OCI-LY1 (cell line): Measurements from ENCODE around the gene SFXN4.
"Not testable (repeated sequence)": the region's sequence is repeated elsewhere in the genome, so short reads cannot be mapped to it uniquely, and the experiment has no call there.

Source experiments
- H2AFZ ChIP-seq: fragments of 200-600 bp; sonication (generic), shearing (Covaris generic); 2 replicates; pipeline ENCODE4 v1.6.0; 2014; ENCODE audit warnings: antibody characterized with exemption, mild to moderate bottlenecking, low read length
- H3F3A ChIP-seq: fragments of 200-600 bp; sonication (generic), shearing (Covaris generic); 2 replicates; pipeline ENCODE4 v1.6.0; 2014; ENCODE audit warnings: mild to moderate bottlenecking, antibody characterized with exemption, low read length, moderate library complexity; ENCODE audit not compliant: insufficient read depth
- H3K27ac ChIP-seq: fragments of 200-600 bp; sonication (generic); 2 replicates; pipeline ENCODE4 v1.5.1; 2014; ENCODE audit warnings: low read length, mixed run types, mild to moderate bottlenecking, low read depth; ENCODE audit not compliant: poor library complexity, severe bottlenecking
- H3K27me3 ChIP-seq: fragments of 200-600 bp; sonication (generic); 2 replicates; pipeline ENCODE4 v1.6.0; 2014; ENCODE audit warnings: antibody characterized with exemption, mild to moderate bottlenecking, low read length, moderate library complexity; ENCODE audit not compliant: insufficient read depth
- H3K36me3 ChIP-seq: fragments of 200-600 bp; sonication (generic); 2 replicates; pipeline ENCODE4 v1.6.1; 2014; ENCODE audit warnings: mild to moderate bottlenecking, antibody characterized with exemption, low read length, moderate library complexity, mixed read lengths; ENCODE audit not compliant: insufficient read depth
- H3K4me1 ChIP-seq: fragments of 200-600 bp; sonication (generic); 2 replicates; pipeline ENCODE4 v1.5.1; 2014; ENCODE audit warnings: mild to moderate bottlenecking, low read length, moderate library complexity; ENCODE audit not compliant: insufficient read depth, severe bottlenecking
- H3K4me2 ChIP-seq: fragments of 200-600 bp; sonication (generic), shearing (Covaris generic); 2 replicates; pipeline ENCODE4 v1.6.1; 2014; ENCODE audit warnings: low read length
- H3K4me3 ChIP-seq: fragments of 200-600 bp; sonication (generic); 2 replicates; pipeline ENCODE4 v1.5.1; 2014; ENCODE audit warnings: low read length, low read depth, mild to moderate bottlenecking, mixed read lengths; ENCODE audit not compliant: poor library complexity, severe bottlenecking
- H3K79me2 ChIP-seq: fragments of 200-600 bp; shearing (Covaris generic); 2 replicates; pipeline ENCODE4 v1.6.1; 2016; ENCODE audit warnings: mixed run types, low read length, mixed read lengths; ENCODE audit not compliant: insufficient read depth
- H3K9ac ChIP-seq: fragments of 200-600 bp; sonication (generic), shearing (Covaris generic); 2 replicates; pipeline ENCODE4 v1.6.1; 2014; ENCODE audit warnings: mild to moderate bottlenecking, low read length, mixed read lengths
- H3K9me2 ChIP-seq: fragments of 200-600 bp; sonication (generic), shearing (Covaris generic); 2 replicates; pipeline ENCODE4 v1.6.1; 2014; ENCODE audit warnings: low read depth, mild to moderate bottlenecking, low read length, mixed read lengths
- H3K9me3 ChIP-seq: fragments of 200-600 bp; shearing (Covaris generic); 2 replicates; pipeline ENCODE4 v1.6.1; 2014; ENCODE audit warnings: low read length, mixed read lengths
- H4K20me1 ChIP-seq: fragments of 200-600 bp; sonication (generic), shearing (Covaris generic); 2 replicates; pipeline ENCODE4 v1.6.0; 2016; ENCODE audit warnings: mild to moderate bottlenecking, low read length; ENCODE audit not compliant: insufficient read depth
- CTCF ChIP-seq: fragments of 200-600 bp; sonication (generic), shearing (Covaris generic); IDR thresholded peaks from 2 replicates; pipeline ENCODE4 v1.5.1; 2017; ENCODE audit warnings: mild to moderate bottlenecking, antibody characterized with exemption, low read length, moderate library complexity, mixed read lengths
- EZH2 ChIP-seq: fragments of 200-600 bp; sonication (generic), shearing (Covaris generic); IDR thresholded peaks from 2 replicates; pipeline ENCODE4 v1.8.0; 2017; ENCODE audit warnings: borderline replicate concordance, mixed run types, mild to moderate bottlenecking, antibody characterized with exemption, low read length, moderate library complexity, mixed read lengths

Gene SFXN4

GRCh38 chr10:119159332-119159731 lies 6.2 kb downstream of the SFXN4 start:
- Histone ChIP-seq H3K27ac (no peak overlapping the region), H3K36me3 (peaks cover 84% of the 10 kb centered on the region)
- no peak for TF ChIP-seq CTCF
- TF ChIP-seq EZH2, result no peak

GRCh38 chr10:119153661-119154060 lies 11.9 kb downstream of the SFXN4 start:
- TF ChIP-seq EZH2 (no peak), CTCF (no peak)
- Histone ChIP-seq H3K9ac (no peak overlapping the region), H3K79me2 (no peaks in the 10 kb centered on the region), H3K4me1 (no peaks in the 10 kb centered on the region), H3F3A (no peaks in the 10 kb centered on the region), H2AFZ (no peak overlapping the region), H3K27me3 (no peaks in the 10 kb centered on the region), H3K9me2 (no peaks in the 10 kb centered on the region), H4K20me1 (no peaks in the 10 kb centered on the region), H3K9me3 (no peaks in the 10 kb centered on the region), H3K27ac (no peak overlapping the region), H3K4me3 (no peak overlapping the region), H3K4me2 (no peak overlapping the region), H3K36me3 (peaks cover 78% of the 10 kb centered on the region)

More at GRCh38 chr10:119159332-119159731, 6.2 kb downstream of the SFXN4 start:
- Histone ChIP-seq H3K27me3 (no peaks in the 10 kb centered on the region), H3F3A (no peaks in the 10 kb centered on the region), H3K4me3 (no peak overlapping the region), H3K4me1 (peaks cover 4% of the 10 kb centered on the region), H2AFZ (no peak overlapping the region), H3K9me3 (no peaks in the 10 kb centered on the region), H4K20me1 (no peaks in the 10 kb centered on the region), H3K79me2 (no peaks in the 10 kb centered on the region), H3K4me2 (no peak overlapping the region), H3K9ac (no peak overlapping the region), H3K9me2 (no peaks in the 10 kb centered on the region)

GRCh38 chr10:119153041-119153440 lies 12.5 kb downstream of the SFXN4 start:
- no peak for TF ChIP-seq CTCF
- no peak for TF ChIP-seq EZH2
- no peak overlapping the region for H3K4me2 ChIP-seq
- H3K36me3 ChIP-seq, result peaks cover 77% of the 10 kb centered on the region
- no peak overlapping the region for H2AFZ ChIP-seq
- H3K27me3 ChIP-seq, result no peaks in the 10 kb centered on the region
- H3K4me1 ChIP-seq, result no peaks in the 10 kb centered on the region
- H3F3A ChIP-seq, result no peaks in the 10 kb centered on the region
- no peaks in the 10 kb centered on the region for H3K9me3 ChIP-seq
- no peak overlapping the region for H3K4me3 ChIP-seq
- no peaks in the 10 kb centered on the region for H3K79me2 ChIP-seq
- no peak overlapping the region for H3K27ac ChIP-seq
- no peak overlapping the region for H3K9ac ChIP-seq
- no peaks in the 10 kb centered on the region for H3K9me2 ChIP-seq
- no peaks in the 10 kb centered on the region for H4K20me1 ChIP-seq

- not testable (repeated sequence) for H4K20me1 ChIP-seq, H3K79me2 ChIP-seq, H3K27me3 ChIP-seq, H2AFZ ChIP-seq, H3K27ac ChIP-seq, H3F3A ChIP-seq, H3K9me3 ChIP-seq, H3K4me3 ChIP-seq, H3K9ac ChIP-seq, H3K4me1 ChIP-seq, H3K9me2 ChIP-seq, H3K4me2 ChIP-seq
- H3K36me3 ChIP-seq, result peaks cover 79% of the 10 kb centered on the region
Measured at GRCh38 chr10:119151601-119152000, 13.9 kb downstream of the SFXN4 start.
